ENCODE results near the gene NR1H2.

Gene NR1H2

GRCh38 chr19:50406156-50406820, 30.0 kb downstream of the NR1H2 start:
- DNase-seq: no peak

GRCh38 chr19:50406829-50407228, 30.6 kb downstream of the NR1H2 start:
- DNase-seq: no peak

- DNase-seq: no peak
These were observed 33.1 kb downstream of the NR1H2 start for GRCh38 chr19:50409347-50409746.

- no peak for DNase-seq
These were observed 33.9 kb downstream of the NR1H2 start for GRCh38 chr19:50410109-50410508.

- no peak for DNase-seq
These were observed 36.2 kb downstream of the NR1H2 start for GRCh38 chr19:50412419-50412818.

- no peak for DNase-seq
These were observed 36.8 kb downstream of the NR1H2 start for GRCh38 chr19:50413096-50413495.

- DNase-seq: no peak
These were observed 37.3 kb downstream of the NR1H2 start for GRCh38 chr19:50413531-50413930.

GRCh38 chr19:50414864-50415660, 38.8 kb downstream of the NR1H2 start:
- peak; percentile 19 for DNase-seq

GRCh38 chr19:50415661-50416033, 39.4 kb downstream of the NR1H2 start:
- DNase-seq: no peak

GRCh38 chr19:50416034-50416977, 40.0 kb downstream of the NR1H2 start:
- no peak for DNase-seq

- no peak for DNase-seq
These were observed 41.1 kb downstream of the NR1H2 start for GRCh38 chr19:50417111-50418081.

GRCh38 chr19:50418176-50419021, 42.1 kb downstream of the NR1H2 start, which contains the start of gene SPIB:
TSS of gene SPIB (plus strand) at chr19:50418938. CDS start at chr19:50418963, 25 bp downstream.
- no peak for DNase-seq

GRCh38 chr19:50419022-50419579, 42.8 kb downstream of the NR1H2 start:
- no peak for DNase-seq

- DNase-seq: no peak
These were observed 43.4 kb downstream of the NR1H2 start for GRCh38 chr19:50419580-50420035.

GRCh38 chr19:50420127-50420526, 43.9 kb downstream of the NR1H2 start:
- DNase-seq: no peak

- DNase-seq: no peak
These were observed 44.6 kb downstream of the NR1H2 start for GRCh38 chr19:50420808-50421207.

- DNase-seq: no peak
These were observed 46.4 kb downstream of the NR1H2 start for GRCh38 chr19:50422397-50423278.

- no peak for DNase-seq
These were observed 47.2 kb downstream of the NR1H2 start for GRCh38 chr19:50423279-50424113.

- no peak for DNase-seq
These were observed 49.3 kb downstream of the NR1H2 start for GRCh38 chr19:50425581-50425980.
